ENCODE results near the gene SLCO3A1.
"Not testable (repeated sequence)": the region's sequence is repeated elsewhere in the genome, so short reads cannot be mapped to it uniquely, and the experiment has no call there.

SLCO3A1 gene

DNA sequence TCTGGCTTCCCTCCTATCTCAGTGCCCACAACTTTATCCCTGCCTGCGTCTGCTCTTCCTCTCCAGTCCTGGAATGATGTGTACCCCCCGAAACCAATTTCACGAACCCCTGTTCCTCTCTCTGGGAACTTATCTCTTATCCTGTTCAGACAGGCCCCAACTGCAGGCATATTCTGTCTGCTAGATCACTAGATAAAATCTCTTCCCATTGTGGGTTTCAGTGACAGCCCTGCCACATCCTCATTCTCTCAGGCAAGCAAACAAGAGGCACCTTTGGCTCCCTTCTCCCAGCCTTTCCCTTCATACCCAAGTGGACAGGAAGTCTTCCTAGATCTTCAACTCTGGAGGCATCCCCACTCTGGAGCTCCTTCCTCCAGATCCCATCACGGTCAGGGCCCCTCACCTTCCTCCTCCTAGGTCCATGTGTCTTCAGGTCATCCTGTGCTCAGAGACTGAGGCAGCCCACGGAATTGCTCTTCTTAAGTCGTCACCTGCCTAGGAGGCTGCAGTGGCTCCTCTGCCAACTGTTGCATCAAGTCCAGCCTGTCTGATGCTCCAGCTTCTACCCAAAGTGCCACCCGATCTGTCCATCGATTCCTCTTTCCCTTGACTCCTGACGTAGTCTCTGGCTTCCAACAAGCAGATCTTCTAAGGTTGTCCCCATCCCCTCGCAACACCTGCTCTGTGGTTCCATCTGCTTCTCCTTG is 190.8 kb downstream of the SLCO3A1 start:
- DNase-seq = no peak

DNA sequence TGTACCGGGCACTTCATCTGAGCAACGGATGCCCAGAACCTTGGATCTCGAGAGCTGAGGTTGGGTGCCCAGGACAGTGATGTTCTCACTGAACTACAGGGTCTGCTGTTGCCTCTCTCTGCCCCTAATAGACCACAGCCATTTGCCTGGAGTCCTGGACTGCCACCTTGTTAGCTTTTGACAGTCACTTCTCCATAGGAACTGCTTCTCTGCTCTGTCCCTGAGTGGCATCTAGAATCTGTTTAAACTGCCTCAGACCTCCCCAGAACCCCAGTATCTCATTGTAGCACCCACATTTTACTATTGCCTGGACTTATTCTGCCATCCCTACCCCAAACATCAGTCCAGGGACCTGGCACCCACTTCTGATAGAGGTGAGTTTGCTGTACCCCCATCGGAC is 194.4 kb downstream of the SLCO3A1 start:
- no peak for DNase-seq

DNA sequence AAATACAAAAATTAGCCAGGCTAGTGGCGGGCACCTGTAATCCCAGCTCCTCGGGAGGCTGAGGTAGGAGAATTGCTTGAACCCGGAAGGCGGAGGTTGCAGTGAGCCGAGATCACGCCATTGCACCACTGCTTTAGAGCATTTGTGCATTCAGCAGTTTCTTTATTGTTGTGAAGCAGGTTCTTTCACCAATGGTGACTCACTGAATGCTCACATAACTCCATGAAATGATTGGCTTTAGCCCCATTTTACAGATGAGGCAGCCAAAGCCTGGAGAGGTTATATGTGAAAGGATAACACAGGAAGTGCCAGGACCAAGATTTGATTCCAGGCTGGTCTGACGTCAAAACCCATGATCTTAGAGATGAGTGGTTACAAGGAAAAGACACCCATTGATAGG is 195.2 kb downstream of the SLCO3A1 start:
- no peak for DNase-seq

DNA sequence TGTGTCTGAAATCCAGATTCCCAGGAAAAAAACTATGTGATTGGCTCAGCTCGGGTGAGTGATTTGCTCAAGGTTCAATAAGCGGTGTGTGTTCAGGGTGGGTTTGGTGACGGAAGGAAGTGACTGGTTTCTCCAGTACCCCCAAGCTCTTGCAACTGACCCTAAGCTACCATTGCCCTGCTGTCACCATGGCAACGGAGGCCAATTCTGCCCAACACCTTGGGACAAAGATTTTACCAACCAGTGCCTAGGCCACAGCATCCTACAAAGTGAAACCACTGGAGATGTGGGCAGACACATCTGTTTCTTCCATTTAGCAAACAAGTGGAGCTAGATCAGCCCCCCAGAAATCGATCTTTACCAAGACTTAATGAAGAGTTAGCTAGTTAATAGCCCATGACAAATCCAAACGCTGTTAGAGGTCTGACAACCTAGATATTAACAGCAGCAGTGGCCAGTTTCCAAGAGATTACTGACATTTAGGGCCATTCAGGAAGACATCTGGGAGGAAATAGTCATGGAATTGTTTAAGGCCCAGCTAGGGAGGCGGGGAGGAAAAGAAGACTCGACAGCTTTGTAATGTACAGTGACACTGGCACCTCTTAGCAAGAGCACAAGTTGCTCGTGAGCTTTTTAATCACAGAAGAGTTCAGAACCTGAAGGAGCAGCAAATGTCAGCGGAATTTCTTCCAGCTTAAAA is 195.9 kb downstream of the SLCO3A1 start:
- DNase-seq = no peak

DNA sequence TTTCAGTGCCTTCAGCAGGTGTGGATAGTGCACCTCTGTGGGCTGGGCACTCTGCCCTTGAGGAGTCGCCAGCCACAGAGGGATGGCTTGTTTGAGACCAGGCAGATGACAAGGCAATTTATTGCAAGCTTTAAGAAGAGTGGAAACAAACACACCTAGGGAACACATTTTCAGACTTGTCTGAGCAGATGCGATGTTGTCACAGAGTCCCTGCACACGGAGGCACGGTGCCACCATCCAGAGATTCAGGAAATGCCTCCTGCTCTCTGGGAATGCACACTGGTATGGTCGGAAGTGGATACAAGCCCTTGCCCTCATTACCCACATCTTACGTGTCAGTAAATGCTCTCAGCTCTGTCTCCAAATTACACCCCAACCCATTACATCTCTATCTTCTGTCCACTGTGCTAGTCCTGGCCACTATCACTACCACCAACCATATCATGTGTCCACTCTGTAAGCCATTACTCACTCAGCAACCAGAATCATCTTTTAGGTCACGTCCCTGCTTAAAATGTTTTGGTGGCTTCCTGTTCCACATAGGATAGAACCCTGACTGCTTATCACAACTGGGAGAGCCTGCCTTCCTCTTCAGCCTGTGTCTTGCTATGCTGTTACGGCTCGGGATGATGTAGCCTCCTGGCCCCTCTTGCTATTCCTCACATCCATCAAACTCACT is 196.9 kb downstream of the SLCO3A1 start:
- no peak for DNase-seq

DNA sequence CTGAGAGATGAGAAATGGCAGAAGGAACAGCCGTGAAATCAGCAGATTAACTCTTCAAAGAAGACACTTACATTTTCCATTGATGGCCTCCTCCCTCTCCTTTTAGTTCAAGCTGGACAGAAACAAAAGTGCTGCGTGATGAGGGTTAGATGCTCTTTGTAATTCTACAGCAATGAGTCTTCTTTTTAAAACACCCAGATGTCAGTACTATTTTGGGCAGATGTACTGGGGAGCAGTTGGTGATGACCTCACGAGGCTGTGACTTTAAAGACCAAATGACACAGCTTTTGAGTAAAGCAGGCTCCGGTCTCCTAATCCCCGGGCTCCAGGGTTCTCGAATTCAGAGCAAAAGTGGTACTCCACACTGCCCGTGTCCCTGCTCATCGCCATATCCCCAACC is 198.2 kb downstream of the SLCO3A1 start:
- DNase-seq = no peak

DNA sequence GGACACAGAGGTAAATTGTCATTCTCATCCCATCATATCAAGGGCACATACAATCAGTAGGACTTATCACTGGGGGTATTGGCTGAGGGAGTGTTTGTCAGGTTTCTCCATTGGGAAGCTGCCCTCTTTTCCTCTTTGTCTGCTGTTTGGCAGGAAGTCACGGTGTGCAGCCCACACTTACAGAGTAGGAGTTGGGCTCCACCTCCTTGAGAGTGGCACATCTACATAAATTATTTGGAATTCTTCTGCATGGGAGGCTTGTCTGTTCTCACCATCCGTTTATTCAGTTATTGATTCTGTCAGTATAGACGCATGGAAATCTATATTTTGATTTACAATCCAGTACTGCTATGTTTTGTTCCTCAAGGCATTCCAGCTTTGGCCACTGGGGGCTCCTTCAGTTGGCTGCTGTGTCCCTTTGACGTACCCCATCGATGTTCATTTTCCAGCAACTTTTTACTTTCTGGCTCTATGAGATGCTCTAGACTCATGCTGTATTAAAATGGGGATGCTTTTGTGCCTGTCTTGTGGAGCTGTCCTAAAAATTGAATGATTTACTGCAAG is 200.3 kb downstream of the SLCO3A1 start:
- DNase-seq = no peak

DNA sequence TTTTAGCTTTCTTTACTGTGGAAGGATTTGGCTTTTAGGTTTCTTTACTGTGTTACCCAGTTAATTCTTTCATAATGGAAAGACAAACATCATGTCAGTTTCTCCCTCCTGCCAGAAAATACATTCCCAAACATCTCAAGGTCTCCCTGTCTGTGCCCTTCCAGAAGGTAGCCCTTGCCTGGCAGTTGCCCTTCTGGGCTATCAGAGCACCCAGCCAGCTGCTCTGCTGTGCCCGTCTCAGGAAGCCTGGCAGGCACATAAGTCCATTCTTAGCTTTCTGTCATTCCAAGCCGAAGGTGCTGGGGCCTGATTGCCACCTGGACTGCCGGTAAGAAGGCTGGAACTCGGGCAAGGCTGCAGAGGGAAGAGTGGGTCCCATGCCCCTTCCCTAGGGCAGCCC is 203.4 kb downstream of the SLCO3A1 start:
- DNase-seq = no peak

DNA sequence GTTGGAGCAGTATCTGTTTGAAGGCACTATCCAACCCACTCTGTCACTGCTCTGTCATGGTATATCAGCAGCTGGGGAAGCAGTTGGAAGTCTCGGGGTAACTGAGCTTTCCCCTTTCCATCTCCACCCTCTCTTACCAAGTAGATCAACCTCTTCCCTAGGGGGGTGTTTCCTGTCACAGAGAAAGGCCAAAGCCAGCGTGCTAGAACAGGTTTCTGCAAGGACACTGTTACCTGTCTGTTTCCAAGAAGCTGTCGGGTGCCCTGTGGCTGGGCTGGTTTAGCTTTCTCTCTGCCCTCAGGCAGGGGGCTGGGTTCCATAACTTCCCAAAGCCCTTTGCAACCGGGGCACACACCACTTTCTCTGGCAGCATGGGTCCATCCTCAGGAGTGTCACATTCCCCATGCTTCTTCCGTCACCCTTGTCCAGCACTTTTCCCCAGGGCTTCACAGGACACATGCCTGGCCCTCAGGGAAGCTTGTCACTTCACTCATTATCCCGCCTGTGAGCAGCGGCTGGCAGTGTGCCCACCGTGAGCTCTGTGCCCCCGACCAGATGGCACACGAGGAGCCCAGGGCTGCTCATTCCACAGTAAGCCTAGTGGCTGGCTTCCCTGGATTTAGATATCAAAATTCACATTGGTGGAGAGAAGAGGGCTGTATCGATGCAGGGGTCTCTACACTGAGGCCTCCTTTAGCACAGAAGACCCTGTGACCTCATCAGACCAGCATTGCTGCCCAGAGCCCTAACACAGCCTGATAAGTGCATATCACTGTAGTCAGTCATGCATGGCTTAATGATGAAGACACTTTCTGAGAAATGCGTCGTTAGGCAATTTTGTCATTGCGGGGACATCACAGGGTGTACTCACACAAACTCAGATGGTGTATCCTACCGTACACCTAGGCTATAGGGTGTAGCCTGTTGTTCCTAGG is 205.8 kb downstream of the SLCO3A1 start:
- no peak for DNase-seq

DNA sequence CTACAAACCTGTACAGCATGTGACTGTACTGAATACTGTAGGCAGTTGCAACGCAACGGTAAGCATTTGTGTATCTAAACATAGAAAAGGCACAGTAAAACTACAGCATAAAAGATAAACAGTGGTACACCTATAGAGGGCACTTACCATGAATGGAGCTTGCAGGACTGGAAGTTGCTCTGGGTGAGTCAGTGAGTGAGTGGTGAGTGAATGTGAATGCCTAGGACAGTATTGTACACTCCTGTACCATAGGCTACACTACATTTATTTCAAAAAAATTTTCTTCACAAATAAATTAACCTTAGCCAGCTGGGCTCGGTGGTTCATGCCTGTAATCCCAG is 206.4 kb downstream of the SLCO3A1 start:
- not testable (repeated sequence) for DNase-seq

DNA sequence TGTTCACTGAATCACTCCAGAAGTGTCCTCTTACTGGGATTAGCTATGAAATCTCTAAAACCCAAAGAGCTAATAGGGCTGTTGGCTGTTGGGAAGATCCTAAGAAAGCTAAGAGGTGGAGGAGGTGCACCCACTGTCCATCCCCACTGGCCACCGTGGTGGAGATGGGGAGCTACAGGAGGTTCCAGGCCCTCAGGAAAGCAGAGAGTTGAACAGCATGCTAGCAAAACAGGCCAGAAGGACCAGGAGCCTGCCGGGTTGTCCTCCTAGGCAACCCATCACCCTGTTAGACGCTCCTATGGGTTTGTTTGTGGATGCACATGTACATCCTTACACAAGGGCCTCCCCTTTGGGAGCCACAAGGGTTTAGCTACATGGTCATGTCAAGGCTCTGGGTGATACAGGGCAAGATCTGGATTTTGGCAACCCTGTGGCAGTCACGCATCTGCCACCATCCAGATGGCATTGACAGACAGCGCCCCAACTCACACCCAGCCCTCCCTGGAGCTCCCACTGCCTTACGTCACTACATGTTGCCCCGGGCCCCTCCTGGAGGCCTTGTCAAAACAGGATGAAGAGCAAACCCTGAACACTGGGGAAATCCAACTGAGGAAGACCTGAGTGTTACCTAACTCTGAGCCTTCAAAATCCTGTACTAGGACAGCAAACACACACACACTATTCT is 208.1 kb downstream of the SLCO3A1 start:
- no peak for DNase-seq

DNA sequence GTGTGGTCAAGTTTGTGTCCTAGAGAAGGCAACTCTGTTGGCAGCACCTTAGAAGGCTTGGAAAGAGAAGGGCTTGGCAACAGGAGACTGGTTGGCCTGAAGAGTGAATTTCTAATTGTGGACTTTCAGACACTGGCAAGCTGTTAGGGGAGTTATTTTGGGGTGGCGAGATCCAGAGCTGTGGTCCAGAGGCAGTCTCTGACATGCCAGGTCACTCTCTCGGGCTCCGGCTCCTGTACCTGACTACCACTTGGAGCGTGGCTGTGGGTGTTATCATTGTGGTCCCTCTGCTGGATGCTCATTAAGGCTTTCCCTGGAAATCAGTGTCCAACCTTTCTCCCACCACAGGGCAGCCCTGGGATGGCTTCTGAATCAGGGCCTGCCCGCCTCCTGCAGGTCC is 209.0 kb downstream of the SLCO3A1 start:
- DNase-seq = no peak

DNA sequence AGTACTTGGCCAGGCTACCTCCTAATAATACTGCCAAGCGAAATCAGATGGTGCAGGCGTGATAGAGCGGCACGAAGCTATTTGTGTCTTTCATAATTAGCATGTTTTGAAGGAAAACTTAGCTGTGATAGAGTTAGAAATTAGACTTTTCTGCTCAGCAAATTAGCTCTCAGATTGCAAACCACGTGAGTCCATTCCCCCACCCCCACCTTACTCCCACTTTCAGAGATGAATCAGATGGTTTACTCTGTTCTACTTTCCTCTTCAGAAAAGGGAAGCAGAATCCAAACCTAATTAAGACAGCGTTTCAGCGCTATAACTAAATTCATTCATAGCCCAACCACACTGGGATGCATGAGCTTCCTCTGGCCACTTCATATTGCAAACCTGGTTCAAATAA is 214.6 kb downstream of the SLCO3A1 start:
- DNase-seq = no peak

DNA sequence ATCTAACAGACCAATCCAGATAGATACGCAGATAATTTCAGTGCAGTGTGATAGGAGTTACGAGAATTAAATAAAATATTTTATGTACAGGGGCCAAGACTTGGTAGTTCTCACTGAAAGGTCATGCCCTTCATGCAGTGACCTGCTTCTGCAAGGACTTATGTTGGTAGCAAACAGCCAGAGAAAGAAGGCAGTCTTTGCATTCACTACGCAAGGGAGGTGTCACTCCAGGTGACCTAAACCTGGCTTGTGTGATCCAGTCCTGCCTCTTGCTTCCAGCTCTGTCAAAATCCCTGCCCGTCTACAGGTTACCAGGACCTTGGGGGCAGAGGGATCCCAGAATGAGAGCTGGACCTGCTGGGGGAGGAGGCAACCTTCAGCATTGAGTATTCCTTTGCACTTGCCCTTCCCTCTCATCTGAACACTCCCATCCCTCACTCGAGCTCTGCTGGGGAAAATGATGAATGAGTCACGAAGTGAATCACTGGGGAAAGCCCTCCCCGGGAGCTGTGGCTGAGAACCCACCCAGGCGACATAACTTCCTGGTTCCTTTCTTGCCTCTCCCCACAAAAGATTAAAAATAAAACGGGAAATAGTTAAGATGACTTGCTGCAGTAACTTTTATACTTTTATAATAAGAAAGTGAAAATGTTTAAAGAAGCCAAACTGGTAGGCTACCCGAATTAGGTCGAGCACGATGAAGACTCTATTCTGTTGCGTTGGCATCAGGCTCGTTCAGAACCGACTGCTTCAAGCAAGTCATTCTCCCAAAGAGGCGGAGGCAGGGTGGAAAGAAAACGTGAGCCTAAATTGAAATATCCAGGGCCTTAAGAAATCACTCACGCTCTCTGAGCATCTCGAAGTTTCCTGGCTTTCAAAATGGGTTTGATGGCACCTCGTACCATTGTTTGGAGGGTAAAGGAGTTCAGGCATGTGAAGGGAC is 216.1 kb downstream of the SLCO3A1 start:
- peak; percentile 71 for DNase-seq

DNA sequence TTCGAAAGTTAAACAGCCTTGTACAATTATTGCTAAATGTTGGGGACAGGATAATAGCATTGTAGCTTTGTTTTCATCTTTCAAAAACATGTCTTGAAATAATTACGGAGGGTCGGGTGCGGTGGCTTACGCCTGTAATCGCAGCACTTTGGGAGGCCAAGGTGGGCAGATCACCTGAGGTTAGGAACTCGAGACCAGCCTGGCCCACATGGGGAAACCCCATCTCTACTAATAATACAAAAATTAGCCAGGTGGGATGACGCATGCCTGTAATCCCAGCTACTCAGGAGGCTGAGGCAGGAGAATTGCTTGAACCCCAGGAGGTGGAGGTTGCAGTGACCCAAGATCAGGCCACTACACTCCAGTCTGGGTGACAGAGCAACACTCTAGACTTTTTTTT is 216.7 kb downstream of the SLCO3A1 start:
- DNase-seq = not testable (repeated sequence)

DNA sequence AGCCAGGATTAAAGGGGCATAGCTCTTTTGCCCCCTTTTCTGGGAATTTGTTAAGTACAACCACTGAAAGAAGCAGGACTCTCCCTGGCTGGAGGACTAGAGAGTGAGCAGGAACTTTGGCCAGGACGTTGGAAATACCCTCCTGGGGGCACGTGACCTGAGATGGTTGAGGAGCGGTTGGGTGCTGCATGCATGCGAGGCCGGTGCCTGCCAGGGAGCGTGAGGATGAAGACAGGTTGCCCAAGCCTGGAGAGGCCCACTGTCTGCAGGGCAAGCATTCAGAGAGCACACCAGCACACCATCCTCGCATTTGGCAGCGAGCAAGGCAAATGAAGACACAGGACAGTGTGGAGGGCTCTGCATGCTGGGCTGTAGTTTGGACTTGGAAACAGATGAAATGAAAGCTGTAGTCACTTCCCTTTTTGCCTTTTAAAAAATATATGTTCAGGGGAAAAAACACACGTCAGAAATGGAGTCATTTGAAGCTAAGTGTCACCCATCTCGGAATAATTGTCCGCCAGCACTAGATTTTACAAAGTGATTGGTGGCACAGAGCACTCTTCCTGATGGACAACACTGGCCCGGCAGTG is 217.6 kb downstream of the SLCO3A1 start:
- no peak for DNase-seq

DNA sequence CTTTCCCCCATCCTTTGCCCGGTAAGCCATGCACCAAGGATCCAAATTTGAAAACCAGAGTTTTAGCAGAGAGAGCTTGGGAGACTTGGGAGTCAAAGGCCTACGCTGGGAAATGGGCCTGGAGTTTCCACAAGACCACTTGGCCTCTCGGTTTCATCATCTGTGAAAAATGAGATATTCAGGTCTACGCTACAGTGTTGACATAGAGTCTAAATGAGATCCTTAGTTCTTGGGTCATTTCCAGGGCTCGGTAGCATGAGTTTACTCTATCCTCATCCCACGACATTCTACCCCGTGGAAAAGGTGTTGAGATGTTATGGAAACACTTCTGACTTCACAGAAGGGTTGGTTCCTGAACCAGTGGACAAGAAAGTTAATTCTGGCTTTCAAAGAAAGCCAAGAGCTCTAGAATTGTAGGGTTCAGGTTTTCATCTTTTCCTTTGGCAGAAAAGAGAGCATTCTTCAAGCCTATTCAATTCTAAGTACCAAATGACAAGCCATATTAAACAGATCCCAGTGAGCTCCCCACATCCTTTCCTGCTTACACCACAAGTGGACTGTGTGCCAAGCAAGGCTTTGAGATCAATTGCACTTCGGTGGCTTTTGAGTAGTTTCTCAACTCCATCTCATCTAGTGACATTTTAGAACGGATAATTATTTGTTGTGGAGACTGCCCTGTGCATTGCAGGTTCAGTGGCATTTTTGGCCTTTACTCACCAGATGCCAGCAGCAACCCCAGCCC is 219.7 kb downstream of the SLCO3A1 start:
- no peak for DNase-seq

DNA sequence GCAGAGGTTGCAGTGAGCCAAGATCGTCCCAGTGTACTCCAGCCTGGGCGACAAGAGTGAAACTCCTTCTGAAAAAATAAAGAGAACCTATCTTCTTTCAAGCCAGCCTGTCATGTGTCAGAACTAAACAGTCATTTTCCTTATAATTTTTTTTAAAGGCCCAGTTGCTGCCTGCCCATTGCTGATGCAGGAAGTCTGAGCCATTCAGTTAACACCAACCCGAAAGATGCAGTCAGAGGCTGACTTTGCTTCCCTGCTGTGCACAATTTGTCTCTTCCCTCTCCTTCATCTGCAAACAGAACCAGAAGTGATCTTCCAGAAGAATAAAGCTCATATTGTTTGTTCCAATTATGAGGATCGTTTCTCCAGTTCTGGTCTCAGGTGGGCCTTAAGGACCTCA is 220.6 kb downstream of the SLCO3A1 start:
- DNase-seq = no peak

DNA sequence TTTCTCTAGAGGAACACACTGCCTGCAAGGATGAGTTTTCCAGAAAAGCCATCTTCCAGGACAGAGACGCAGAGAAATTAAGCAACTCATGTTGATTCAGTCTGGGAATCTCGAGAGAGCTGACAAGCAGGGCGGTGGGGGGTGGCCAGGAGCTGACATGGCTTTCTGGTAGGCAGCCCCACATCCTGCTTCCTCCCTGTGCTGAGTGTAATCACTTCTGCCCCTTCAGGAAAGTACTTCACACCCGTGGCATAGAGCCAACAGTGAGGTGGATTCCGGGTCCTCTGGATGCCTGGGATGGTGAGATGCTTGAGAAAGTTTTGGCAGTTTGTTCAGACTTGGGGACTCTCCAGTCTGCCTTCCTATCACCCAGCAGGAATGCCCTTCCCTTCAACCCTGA is 221.1 kb downstream of the SLCO3A1 start:
- no peak for DNase-seq

DNA sequence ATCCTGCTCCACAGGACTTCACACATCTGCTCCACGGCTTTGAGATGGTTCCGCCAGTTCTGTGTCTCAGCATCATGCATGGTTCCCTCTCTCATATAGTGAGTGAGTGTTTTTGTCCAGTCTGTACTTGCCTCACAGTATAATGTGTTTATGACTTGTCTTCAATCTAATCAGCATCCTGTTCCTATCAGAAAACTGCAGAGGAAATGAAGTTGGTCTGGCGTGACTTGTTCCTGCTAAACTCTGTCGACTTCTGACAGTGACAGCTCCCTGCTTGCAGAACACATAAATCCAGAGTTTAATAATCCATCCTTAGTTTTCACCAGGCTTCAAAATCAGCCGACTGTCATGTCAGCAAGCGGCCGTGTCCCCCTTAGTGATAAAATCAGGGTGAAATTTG is 222.3 kb downstream of the SLCO3A1 start:
- DNase-seq = no peak

All from CD4-positive, alpha-beta T cell treated with Interleukin-4 for 4 hours (primary cell).